HG03457 (cell line): Measurements from ENCODE around the gene SNX32.
A peak's percentile ranks its signal among the peaks of the same experiment; 100 is the strongest.

ENCODE experiments used
- ATAC-seq: cut with Tn5 transposase; IDR thresholded peaks from one replicate; pipeline ENCODE4 v1.9.1; 2021; ENCODE audit warnings: moderate number of reproducible peaks; ENCODE audit not compliant: unreplicated experiment

Gene SNX32

DNA sequence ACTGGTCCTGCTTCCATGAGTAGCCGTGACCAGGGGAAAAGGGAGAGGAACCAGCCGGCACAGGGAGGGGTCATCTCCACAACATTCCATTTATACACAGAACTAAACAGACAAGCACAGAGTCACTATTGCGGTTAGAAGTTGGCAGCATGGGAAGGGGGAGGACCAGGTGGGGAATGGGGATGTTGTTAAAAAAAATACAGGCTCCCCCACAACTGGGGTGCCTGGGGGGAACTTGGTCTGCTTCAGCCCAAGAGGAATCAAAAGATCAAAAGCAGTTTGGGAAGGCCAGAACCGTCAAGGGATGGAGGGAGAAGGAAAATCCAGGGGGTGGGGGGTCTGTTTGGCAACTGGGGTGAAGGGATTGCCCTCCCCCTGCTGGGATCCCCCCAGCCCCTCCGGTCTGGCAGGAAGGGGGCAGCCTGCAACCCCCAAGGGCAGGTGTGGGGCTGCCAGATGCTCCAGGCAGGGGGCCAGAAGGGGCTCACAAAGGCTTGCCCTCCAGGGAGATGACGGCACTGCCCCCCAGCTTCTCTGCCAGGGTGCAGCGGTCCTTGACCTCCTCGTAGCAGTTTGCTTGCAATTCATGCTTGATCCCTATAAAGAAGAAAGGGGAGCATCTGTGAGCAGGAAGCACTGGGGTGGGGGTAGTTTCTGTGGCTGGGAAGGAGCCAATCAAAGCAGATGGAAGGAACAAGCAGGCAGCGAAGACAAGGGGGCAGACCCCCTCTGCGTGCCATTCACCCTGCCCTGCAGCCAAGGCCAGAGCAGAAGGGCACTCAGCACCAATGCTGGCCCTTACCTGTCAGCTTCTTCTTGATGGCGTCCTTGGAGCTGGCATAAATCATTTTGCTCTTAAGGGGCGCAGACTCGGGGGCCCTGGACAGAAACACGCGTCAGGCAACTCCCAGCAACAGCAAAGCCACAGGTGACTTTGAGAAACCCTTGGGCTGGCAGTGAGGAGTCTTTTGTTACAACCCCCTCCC, 21.4 kb downstream of the SNX32 start:
- ATAC-seq: no peak

DNA sequence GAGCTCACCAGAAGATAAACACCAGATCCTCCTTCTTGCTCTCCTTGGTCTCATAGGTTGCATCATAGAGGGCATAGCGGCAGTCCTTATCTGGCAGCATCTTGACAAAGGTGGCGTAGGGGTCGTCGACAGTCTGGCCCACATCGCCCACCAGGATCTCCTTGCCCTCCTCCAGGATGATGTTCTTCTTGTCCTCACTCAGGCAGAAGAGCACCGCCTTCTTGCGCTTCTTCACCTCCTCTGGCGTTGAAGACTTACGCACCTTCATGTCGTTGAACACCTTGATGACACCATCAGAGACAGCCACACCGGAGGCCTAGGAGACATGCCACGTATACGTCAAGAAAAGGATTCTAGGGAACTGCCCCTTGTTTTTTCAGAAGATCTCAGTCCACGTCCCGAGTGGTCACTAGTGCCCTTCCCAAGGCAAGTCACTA, 22.2 kb downstream of the SNX32 start:
- ATAC-seq: no peak

GRCh38 chr11:65856689-65857499, 23.1 kb downstream of the SNX32 start:
- no peak for ATAC-seq

DNA sequence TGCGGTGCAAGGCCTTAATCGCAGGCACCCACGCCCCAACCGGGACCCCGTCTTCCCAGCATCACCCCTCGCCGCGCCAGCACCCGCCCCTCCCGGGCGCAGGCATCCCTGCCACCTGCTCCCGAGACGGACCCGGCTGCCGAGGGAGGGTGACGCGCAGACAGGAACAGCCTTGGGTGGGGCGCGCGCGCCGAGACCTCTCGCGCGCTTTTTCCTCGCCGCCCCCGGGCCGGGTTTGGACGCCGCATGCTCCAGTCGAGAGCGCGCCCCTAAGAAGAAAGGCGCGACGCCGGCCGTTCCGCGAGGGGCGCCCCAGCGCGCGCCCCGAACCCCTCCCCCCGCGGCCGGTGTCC, 23.7 kb downstream of the SNX32 start:
- no peak for ATAC-seq

GRCh38 chr11:65857853-65858680, 24.3 kb downstream of the SNX32 start, which contains the start of gene CFL1:
Gene CFL1, minus strand, starts transcription at chr11:65858180. Its CDS starts 81 bp downstream, at chr11:65858099.
- ATAC-seq: peak; percentile 36

- ATAC-seq: no peak
These were observed 24.9 kb downstream of the SNX32 start for GRCh38 chr11:65858681-65859087.

DNA sequence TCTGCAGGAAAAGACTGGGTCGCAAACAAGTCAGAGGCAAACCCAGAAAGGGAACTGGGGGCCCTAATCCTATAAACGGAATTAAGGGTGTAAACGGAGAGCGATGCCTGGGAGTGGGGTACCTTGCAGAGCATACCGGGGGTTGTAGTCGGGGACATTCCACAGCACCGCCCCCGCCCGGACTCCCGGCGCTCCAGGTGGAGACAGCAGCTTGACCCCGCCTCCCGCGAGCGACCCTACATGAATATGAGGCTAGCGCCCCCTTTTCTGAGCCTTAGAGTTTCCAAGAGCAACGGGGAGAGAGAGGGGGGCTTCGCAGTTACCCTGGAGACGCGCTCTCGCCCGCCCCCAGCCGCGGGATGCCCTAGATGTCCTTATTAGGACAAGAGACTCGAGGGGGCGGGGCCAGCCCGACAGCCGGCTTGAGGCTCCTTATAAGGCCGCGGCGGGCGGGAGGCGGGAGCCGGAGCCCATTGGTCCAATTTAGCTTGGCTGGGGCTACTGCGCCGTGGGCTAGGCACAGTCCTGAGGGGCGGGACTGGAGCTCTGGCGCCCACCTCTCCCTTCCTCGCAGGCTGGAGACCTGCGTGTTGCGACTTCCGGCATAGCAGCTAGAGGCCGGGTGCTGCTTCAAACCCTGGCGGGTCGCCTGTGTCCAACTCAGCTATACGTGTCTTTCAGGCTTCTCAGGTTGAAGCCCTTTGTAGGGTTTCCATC, 25.5 kb downstream of the SNX32 start:
- ATAC-seq: peak; percentile 44

DNA sequence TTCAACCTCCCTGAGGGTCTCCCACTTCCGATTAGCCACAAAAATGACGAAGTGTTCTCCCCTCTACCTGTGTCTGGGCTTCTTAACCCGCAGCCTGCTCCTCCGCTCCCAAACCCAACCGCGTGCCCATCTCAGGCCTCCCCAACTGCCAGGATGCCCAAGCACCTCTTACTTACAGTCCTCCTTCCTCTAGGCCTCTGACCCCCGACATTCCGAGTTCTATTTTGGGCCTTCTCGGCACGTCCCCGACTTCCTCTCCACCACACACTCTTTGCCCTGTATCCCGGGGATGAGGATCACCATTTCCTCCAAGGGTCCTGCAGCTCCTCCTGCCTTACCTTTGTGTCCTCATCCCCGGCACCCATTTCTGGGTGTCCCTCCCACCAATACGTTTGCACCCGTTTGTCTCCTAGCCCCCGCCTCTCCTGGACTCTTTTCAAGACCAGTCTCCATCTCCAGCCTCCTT, 26.1 kb downstream of the SNX32 start:
- ATAC-seq: no peak

GRCh38 chr11:65860278-65861164, 26.8 kb downstream of the SNX32 start, which contains the start of gene MUS81:
Gene MUS81, plus strand, starts transcription at chr11:65860433. Its CDS starts 321 bp downstream, at chr11:65860754.
- no peak for ATAC-seq

DNA sequence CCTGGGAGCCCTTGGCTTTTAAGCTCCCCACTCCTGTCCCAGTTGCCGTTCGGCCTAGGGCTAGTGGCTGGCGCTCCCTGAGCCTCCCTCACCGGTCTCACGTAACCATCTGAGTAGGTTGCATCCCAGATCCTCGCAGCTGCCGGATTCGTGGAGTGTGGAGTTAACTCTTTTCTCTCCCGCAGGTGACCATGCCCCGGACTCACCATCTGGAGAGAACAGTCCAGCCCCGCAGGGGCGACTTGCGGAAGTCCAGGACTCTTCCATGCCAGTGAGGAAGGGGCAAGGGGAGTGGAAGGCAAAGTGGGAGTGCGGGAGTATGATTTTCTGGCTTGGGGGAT, 27.4 kb downstream of the SNX32 start:
- no peak for ATAC-seq

DNA sequence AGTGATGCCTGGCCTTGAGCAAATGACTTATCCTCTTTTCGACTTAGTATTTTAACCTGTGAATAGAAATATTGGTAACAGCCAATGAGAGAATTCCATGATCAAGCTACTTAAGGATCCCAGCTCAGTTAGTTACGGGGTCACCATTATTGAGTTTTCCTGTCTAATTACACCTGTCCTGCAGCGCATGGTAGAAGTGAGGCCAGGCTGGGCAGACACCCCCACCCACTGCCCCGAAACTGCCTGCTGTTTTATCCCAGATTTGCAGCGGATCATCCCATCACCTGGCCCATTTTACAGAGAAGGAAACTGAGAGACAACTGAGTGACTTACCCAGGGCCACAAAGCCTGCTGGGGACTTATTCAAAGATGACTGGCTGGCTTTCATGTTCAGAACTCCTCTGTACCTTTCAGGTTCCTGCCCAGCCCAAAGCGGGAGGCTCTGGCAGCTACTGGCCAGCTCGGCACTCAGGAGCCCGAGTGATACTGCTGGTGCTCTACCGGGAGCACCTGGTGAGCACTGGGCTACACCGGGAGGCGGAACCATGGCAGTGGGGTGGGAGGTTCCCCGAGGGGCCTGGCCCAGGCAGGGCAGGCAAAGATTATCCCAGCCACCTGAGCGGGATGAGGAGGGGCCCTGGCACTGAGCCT, 27.9 kb downstream of the SNX32 start:
- ATAC-seq: no peak

DNA sequence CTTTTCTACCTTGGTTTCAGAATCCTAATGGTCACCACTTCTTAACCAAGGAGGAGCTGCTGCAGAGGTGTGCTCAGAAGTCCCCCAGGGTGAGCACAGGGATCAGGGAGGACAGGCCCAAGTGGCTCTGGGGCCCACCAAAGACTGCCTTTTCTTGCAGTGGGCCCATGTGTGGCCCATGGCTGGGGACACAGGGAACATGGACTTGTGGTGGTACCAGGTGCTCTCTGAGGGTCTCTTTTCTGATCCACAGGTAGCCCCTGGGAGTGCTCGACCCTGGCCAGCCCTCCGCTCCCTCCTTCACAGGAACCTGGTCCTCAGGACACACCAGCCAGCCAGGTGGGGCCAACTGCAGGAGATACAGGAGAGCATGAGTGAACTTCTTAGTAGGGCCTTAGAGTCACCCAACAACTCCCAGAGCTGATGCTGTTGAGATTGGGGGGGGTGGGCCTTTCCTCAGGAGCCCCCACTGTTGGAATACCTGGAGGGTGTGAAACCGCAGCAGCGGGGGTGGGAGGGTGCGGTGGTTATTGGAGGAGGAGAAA, 28.5 kb downstream of the SNX32 start:
- no peak for ATAC-seq

DNA sequence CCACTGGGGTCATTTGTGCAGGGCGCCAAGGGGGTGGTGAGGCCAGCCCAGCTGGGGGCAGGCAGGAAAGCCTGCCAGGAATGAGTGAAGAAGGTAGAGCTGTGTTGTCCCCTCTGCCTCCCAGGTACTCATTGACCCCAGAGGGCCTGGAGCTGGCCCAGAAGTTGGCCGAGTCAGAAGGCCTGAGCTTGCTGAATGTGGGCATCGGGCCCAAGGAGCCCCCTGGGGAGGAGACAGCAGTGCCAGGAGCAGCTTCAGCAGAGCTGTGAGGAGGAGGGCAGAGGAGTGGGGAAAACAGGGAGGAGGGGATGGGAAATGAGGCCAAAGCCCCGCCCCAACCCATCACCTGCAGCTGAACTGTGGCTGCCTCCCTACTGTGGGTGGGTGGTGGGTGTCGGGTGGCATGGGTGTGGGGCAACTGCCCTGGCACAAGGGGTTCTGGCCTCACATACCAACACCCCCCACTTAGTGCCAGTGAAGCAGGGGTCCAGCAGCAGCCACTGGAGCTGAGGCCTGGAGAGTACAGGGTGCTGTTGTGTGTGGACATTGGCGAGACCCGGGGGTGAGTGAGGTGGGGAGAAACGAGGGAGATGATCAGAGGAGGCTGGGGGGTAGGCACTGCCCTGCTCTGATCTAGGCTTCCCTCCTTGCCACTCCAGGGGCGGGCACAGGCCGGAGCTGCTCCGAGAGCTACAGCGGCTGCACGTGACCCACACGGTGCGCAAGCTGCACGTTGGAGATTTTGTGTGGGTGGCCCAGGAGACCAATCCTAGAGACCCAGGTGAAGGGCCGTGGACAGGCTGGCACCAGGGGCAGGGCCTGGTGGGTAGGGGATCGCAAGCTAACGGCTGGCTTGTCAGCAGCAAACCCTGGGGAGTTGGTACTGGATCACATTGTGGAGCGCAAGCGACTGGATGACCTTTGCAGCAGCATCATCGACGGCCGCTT, 29.5 kb downstream of the SNX32 start:
- ATAC-seq: no peak

DNA sequence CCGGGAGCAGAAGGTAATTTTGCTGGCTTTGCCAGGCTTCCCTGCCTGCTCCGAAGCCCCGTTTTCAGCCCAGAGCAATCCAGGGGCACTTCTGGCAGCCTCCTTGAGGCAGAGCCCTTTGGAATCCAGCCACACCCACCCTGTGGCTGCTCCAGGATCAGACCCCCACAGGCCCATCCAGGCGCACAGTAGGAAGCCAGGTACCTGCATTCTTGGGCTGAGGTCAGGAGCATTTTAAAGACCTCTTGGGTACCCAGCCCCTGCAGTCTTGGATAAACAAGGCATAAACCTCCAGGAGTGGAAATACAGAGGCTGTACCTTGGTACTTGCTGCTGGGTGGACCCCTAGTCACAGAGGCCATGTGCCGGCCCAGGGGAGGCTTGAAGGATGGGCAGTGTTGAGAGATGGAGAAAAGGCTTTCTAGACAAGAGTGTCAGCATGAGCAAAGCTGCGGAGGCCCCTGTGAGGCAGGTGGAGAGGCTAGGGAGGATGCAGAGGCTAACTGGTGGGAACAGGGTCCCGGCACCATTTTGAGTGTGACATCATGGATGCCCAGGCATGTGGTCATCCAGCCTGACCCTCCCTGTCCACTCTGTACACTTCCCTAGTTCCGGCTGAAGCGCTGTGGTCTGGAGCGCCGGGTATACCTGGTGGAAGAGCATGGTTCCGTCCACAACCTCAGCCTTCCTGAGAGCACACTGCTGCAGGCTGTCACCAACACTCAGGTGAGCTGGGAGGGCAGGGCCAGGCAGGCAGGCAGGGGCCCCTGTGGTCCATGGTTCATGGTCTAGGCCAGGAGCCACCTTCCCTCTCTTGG, 30.3 kb downstream of the SNX32 start:
- no peak for ATAC-seq

DNA sequence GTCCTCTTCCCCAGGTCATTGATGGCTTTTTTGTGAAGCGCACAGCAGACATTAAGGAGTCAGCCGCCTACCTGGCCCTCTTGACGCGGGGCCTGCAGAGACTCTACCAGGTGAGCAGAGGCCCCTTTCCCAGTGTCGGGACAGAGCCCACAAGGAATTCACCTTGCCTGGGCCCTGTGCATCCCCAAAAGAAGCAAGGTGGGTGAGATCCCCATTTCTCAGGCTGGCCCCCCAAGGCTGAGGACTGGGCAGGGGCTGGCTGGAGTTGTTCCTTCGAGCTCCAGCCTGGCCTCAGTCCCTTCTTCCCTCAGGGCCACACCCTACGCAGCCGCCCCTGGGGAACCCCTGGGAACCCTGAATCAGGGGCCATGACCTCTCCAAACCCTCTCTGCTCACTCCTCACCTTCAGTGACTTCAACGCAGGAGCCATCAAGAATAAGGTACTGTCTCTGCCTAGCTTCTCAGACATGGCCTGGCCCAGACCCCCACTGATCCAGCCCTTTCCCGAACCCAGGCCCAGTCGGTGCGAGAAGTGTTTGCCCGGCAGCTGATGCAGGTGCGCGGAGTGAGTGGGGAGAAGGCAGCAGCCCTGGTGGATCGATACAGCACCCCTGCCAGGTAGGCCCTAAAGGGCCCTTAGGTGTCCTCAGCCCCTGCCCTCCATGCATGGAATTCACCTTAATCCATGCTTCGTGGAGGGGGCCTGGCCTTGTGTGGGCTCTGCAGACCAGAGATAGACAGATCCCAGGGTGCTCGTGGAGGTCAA, 31.1 kb downstream of the SNX32 start:
- no peak for ATAC-seq
